HepG2 (cell line): ENCODE measurements around the gene VEZT. TPM values are rescaled to one million over a fixed set of nuclear protein-coding genes. Genes with fewer than 3 reads are reported as not detected.
A peak's percentile ranks its signal among the peaks of the same experiment; 100 is the strongest.

Experiments used
- ASH2L ChIP-seq: fragments of 300-600, 200-600 bp; sonication (generic); IDR thresholded peaks from 2 replicates; pipeline ENCODE4 v1.7.0; 2017; ENCODE audit warnings: low read depth, mild to moderate bottlenecking, moderate library complexity, mixed read lengths, low read length; ENCODE audit not compliant: insufficient read length
- DR1 ChIP-seq: sonication (generic); formaldehyde crosslinking; IDR thresholded peaks from 2 replicates; pipeline ENCODE4 v1.8.0; 2021; ENCODE audit warnings: mild to moderate bottlenecking, missing genetic modification reagents, inconsistent platforms
- HMG20A ChIP-seq: IDR thresholded peaks from 2 replicates; pipeline ENCODE4 v1.6.1; 2016; ENCODE audit warnings: borderline replicate concordance
- HNF1A ChIP-seq, 2 experiments: sonication (generic) in 1 of 2; formaldehyde crosslinking in 1 of 2; IDR thresholded peaks; 2 replicates each; pipeline versions ENCODE4 v1.4.0 to v1.6.1; 2016 to 2020; ENCODE audit warnings: borderline replicate concordance in 1 of 2, low read depth in 1 of 2, mild to moderate bottlenecking in 1 of 2, missing genetic modification reagents in 1 of 2
- MXD4 ChIP-seq: IDR thresholded peaks from 2 replicates; pipeline ENCODE4 v1.6.1; 2016; ENCODE audit warnings: mild to moderate bottlenecking, missing biosample characterization, missing genetic modification reagents
- NCOA1 ChIP-seq: sonication (generic); formaldehyde crosslinking; IDR thresholded peaks from 2 replicates; pipeline ENCODE4 v1.9.0; 2021; ENCODE audit warnings: missing genetic modification reagents
- NPAS2 ChIP-seq: sonication (generic); formaldehyde crosslinking; IDR thresholded peaks from 2 replicates; pipeline ENCODE4 v1.8.0; 2022; ENCODE audit warnings: mild to moderate bottlenecking, missing genetic modification reagents, borderline replicate concordance
- RARA ChIP-seq: IDR thresholded peaks from 2 replicates; pipeline ENCODE4 v1.6.1; 2016; ENCODE audit warnings: missing genetic modification reagents, missing compliant biosample characterization
- SMAD9 ChIP-seq: sonication (generic); formaldehyde crosslinking; IDR thresholded peaks from 2 replicates; pipeline ENCODE4 v1.5.1; 2020; ENCODE audit warnings: mild to moderate bottlenecking, missing genetic modification reagents
- SMC3 ChIP-seq: IDR thresholded peaks from 2 replicates; pipeline ENCODE4 v1.6.1; 2011; ENCODE audit warnings: low read length, improper control_type of control experiment
- TCF12 ChIP-seq, 2 experiments: fragments of 450-650 bp in 1 of 2; sonication (generic) in 1 of 2; formaldehyde crosslinking in 1 of 2; IDR thresholded peaks; 2 replicates each; pipeline versions ENCODE4 v1.6.1 to v1.8.0; 2017 to 2022; ENCODE audit warnings: antibody characterized with exemption in 1 of 2, mild to moderate bottlenecking in 1 of 2, missing genetic modification reagents in 1 of 2, moderate library complexity in 1 of 2
- THAP7 ChIP-seq: sonication (generic); formaldehyde crosslinking; IDR thresholded peaks from 2 replicates; pipeline ENCODE4 v1.8.1; 2023; ENCODE audit warnings: mild to moderate bottlenecking, missing genetic modification reagents
- YY1 ChIP-seq: IDR thresholded peaks from 2 replicates; pipeline ENCODE4 v1.6.1; 2011; ENCODE audit warnings: low read length, low read depth, moderate library complexity, mild to moderate bottlenecking; ENCODE audit not compliant: insufficient read depth, insufficient replicate concordance
- ZNF496 ChIP-seq: sonication (generic); formaldehyde crosslinking; IDR thresholded peaks from 2 replicates; pipeline ENCODE4 v1.8.1; 2023; ENCODE audit warnings: mild to moderate bottlenecking, moderate library complexity, missing genetic modification reagents; ENCODE audit not compliant: insufficient replicate concordance
- ZNF605 ChIP-seq: sonication (generic); formaldehyde crosslinking; IDR thresholded peaks from 2 replicates; pipeline ENCODE4 v1.8.0; 2022; ENCODE audit warnings: mild to moderate bottlenecking, missing genetic modification reagents
- ZZZ3 ChIP-seq: sonication (generic); formaldehyde crosslinking; IDR thresholded peaks from 2 replicates; pipeline ENCODE4 v1.4.0; 2020; ENCODE audit warnings: missing genetic modification reagents, mild to moderate bottlenecking, borderline replicate concordance
- polyA plus RNA-seq, 8 experiments: library from polyadenylated mRNA; depleted of rRNA in 3 of 8; stranded (reverse) in 7 of 8; unstranded in 1 of 8; fragments of >200 nt; fragmentation: Illumina TruSeq in 4 of 8; extraction: Trizol in 4 of 8; gene quantifications; 2 replicates each; pipeline versions ENCODE4 v1.2.1 to v1.2.3, GENCODE V29; 2011 to 2016; ENCODE audit warnings: low read depth in 4 of 8, missing spikeins in 1 of 8, mixed read lengths in 1 of 8; ENCODE audit not compliant: insufficient read depth in 1 of 8
- total RNA-seq, 5 experiments: library from RNA; depleted of rRNA; stranded (reverse); fragments of >200 nt; fragmentation: Illumina TruSeq; extraction: Trizol; gene quantifications; 2 replicates each; pipeline ENCODE4 v1.2.3, GENCODE V29; 2016; ENCODE audit warnings: low read depth in 1 of 5
- TF ChIP-seq, protein P1 (sequence below): IDR thresholded peaks from 2 replicates; pipeline ENCODE4 v1.6.1; 2016; ENCODE audit warnings: mild to moderate bottlenecking
- TF ChIP-seq, protein P2 (sequence below): sonication (generic); formaldehyde crosslinking; IDR thresholded peaks from 2 replicates; pipeline ENCODE4 v1.5.0; 2020; ENCODE audit warnings: missing genetic modification reagents, mild to moderate bottlenecking, borderline replicate concordance

The VEZT gene
- total and polyA plus RNA-seq, 2 of the 13 experiments (the other 11 are each of a cell fraction or from before 2014, with no cell fraction given) = 35.5 to 51.6 TPM

- TF ChIP-seq HNF1A (IDR thresholded peaks at IDR 0.05; ENCODE audit: low read depth) (no peak), HNF1A (CRISPR knock-in tag; IDR thresholded peaks at IDR 0.05; ENCODE audit: borderline replicate concordance) (no peak), NCOA1 (CRISPR knock-in tag) (0 out of 2 replicates have a peak, but pooled peaks have one; percentile 52), THAP7 (CRISPR knock-in tag) (peak; percentile 85; the same call in 1 of the 2 replicates), RARA (CRISPR knock-in tag) (no peak), MXD4 (no peak), SMAD9 (CRISPR knock-in tag) (no peak), SMC3 (no peak), TCF12 (IDR thresholded peaks at IDR 0.05) (no peak), TCF12 (CRISPR knock-in tag; IDR thresholded peaks at IDR 0.05) (no peak), ASH2L (peak; percentile 54), ZNF496 (CRISPR knock-in tag) (no peak), DR1 (CRISPR knock-in tag) (no peak), NPAS2 (CRISPR knock-in tag) (no peak), ZNF605 (CRISPR knock-in tag) (peak; percentile 10), HMG20A (no peak), YY1 (peak; percentile 21), ZZZ3 (0 out of 2 replicates have a peak, but pooled peaks have one; percentile 9)
- TF ChIP-seq, protein P1, sequence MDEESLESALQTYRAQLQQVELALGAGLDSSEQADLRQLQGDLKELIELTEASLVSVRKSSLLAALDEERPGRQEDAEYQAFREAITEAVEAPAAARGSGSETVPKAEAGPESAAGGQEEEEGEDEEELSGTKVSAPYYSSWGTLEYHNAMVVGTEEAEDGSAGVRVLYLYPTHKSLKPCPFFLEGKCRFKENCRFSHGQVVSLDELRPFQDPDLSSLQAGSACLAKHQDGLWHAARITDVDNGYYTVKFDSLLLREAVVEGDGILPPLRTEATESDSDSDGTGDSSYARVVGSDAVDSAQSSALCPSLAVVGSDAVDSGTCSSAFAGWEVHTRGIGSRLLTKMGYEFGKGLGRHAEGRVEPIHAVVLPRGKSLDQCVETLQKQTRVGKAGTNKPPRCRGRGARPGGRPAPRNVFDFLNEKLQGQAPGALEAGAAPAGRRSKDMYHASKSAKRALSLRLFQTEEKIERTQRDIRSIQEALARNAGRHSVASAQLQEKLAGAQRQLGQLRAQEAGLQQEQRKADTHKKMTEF (CRISPR knock-in tag) = no peak
- TF ChIP-seq, protein P2, sequence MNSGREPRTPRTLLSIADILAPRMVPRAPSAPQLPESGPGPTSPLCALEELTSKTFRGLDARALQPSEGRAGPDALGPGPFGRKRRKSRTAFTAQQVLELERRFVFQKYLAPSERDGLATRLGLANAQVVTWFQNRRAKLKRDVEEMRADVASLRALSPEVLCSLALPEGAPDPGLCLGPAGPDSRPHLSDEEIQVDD (CRISPR knock-in tag) = no peak
Observed at GRCh38 chr12:95218150-95219133, 835 bp downstream of the VEZT start (continued).
